ENCODE measurements around the gene CTNNB1.
A peak's percentile ranks its signal among the peaks of the same experiment; 100 is the strongest.

Gene CTNNB1

DNA sequence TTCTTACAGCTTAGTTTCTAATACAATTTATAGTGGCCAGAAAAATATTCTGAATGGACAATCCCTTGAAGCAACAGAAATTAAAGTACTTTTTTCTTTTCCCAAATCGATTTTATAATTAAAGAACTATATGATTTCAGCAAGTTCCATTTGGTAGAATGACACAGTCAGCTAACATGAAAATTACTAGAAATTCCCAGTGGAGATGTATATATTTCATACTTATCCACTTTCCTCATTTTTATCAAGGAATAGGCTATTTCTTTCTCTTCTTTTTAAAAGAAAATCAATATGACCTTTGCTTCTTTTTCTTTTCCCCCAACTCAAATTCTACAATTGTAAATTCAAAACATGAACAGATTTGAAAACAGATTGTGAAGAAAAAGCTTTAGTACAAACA, 6.4 kb upstream of the CTNNB1 start:
- DNase-seq (ENCODE audit: low read depth in 2 of 2), result no peak

GRCh38 chr3:41193794-41194539, 5.3 kb upstream of the CTNNB1 start:
- no peak for DNase-seq (ENCODE audit: low read depth in 2 of 2)

DNA sequence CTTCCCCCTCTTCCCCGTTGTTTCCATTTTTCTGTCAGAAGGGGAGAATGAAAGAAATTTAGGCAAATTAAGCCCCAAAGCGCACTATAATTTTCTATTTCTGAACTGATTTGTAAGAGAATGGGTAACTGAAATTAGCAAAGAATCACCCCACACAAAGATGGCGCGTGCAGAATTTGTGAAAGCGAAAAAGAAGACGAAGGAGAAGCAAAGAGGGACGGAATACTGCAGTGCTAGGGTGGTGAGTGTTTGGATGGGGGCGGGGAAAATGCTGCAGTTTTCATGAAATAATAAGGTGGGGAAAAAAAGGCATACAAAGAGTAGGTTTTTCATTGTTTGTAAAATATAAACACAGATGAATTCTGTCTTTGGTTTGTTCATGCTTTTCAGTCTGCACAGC, 4.6 kb upstream of the CTNNB1 start:
- DNase-seq (ENCODE audit: low read depth in 2 of 2), result no peak

GRCh38 chr3:41195946-41196345, 3.4 kb upstream of the CTNNB1 start:
- DNase-seq (ENCODE audit: low read depth in 2 of 2), result no peak

GRCh38 chr3:41196499-41197410, 2.5 kb upstream of the CTNNB1 start:
- DNase-seq (ENCODE audit: low read depth in 2 of 2), result no peak

GRCh38 chr3:41198046-41198445, 1.3 kb upstream of the CTNNB1 start:
- no peak for DNase-seq (ENCODE audit: low read depth in 2 of 2)

DNA sequence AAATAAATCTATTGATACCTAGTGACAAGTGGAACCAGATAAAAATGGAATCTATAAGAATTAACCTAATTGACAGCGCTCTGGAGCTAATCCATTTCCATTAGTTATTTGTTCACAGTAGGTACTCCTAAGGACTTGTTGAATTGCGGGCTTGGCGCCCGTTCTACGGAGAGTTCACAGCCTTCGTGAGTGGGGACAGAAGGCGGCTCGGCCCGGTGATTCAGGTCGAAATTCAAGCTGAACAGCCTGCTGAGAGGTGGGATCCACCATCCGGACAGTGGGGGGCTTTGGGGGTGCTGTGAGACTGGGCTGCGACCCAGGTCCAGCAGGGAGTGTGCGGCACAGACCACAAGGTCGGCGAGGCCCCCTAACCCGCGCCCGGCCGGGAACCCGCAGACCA, 779 bp upstream of the CTNNB1 start:
- no peak for DNase-seq (ENCODE audit: low read depth in 2 of 2)

GRCh38 chr3:41199866-41200668, 762 bp downstream of the CTNNB1 start:
- peak in 1 of 2 donors; percentile 10 for DNase-seq (ENCODE audit: low read depth in 2 of 2)

DNA sequence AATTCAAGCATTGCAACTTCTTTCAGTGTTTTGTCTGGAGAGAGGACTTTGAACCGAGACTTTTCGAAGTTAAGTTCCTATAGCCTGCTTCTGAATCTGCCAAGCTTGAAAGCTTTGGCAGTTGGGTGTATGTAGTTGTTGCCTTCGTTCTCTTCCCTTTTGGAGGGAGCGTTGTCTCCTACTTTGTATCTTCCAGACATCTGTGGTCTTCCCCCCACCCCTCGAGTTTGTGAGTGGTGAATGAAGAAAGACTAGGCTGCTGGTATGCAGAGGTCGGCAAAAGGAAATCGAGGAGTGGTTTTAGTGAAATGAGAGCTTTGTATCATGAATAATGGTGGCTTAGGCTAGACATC, 1.3 kb downstream of the CTNNB1 start:
- no peak for DNase-seq (ENCODE audit: low read depth in 2 of 2)

DNA sequence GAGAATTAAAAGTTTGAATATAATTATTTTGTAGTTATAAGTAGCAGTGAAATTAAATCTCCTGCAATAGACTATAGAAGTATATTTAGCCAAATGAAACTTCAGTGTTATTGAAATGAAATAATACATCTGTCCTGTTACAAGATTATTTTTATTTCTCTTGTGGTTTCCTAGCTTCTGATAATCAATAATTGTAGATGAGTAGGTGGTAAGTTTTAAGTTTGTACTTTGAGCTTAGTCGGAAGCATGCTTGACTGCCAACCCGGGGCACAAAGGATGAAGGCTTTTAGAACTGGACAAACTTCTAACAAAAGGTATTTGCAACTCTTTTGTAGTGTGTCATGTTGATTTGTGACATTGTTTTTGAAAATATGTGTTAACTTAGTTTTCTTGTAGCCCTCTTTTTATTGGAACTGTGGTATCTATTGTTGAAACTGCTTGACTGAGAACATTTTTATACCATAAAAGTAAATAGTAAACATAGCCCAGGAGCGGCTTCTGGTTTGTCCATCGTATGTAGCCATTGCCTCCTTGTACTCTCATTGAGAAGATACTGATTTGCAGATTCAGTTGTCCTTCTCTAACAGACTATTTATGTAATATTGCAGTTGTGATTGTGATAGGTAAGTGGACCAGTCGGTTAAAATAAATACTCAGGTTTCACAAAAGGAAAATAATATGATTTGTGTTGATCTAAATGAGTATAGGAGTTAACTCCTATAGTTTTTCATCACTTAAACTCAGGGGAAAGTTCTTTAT, 2.9 kb downstream of the CTNNB1 start:
- DNase-seq (ENCODE audit: low read depth in 2 of 2), result no peak

DNA sequence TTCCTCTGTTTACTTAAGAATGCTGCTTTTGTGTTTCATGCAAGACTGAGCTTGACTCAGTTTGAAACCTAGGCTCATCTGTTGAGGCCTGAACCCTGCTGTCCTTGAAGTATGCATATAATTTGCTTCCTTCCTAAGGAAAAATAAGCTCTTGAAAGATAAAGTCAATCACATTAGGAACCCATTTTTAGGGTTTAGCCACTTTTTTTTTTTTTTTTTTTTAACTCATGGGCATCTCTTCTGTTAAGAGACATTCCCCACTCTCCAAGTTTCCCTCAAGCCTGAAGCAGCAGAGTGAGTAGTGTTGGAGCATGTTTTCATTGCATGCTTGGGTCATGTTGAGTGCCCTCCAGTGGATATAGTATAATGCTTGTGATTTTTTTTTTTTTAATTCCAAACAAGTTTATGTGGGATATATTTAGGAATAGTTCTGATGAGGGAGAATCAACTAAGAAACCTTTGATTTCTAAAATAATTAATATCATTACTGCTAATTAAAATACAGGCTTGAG, 3.6 kb downstream of the CTNNB1 start:
- no peak for DNase-seq (ENCODE audit: low read depth in 2 of 2)

GRCh38 chr3:41204369-41204768, 5.1 kb downstream of the CTNNB1 start:
- no peak for DNase-seq (ENCODE audit: low read depth in 2 of 2)

DNA sequence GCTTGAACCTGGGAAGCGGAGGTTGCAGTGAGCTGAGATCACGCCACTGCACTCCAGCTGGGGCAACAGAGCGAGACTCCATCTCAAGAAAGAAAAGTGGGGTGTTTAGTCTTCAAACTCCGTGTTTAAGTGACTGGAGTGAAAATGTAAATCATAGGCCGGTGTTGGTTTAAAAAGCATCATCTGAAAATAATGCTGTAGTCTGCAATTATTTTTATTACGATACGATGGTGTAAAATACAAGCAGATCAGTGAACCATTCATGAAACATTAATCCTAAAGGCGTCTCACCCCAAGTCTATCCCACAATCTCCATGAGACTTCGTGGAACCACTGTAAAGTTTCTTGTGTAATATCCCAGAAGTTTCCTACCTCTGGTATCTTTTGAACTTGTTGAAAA, 6.3 kb downstream of the CTNNB1 start:
- DNase-seq (ENCODE audit: low read depth in 2 of 2), result no peak

GRCh38 chr3:41207355-41207754, 8.1 kb downstream of the CTNNB1 start:
- DNase-seq (ENCODE audit: low read depth in 2 of 2), result no peak

DNA sequence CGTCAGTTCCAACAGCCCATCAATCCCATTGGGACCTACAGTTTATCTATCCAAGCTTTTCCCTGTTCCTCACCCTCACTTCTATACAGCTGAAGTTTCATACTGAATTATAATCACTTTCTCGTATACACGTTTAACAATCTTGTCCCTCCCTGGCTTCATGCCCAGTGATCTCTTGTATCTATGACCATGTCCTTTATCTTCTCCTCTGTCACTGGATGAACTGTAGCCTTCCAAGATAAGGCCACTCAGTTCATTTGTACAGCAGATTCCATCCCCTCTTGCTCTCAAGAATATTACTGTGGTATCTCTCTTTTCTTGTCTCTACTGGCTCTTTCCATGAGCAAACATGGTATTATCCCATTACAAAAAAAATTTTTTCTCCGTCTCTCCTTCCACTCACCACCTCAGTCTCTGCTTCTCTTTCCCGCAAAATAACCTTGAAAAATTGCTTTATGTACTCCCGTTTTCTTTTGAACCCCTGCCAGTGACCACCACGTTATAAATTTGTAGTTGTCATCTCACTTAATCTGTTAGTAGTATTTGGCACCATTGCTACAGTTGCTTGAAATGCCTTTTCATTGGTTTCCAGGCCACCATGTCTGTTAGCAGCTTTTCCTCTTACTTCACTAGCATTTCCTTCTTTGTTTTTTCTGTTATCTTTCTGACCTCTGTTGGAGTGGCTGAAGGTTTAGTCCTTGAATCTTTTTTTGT, 9.4 kb downstream of the CTNNB1 start:
- DNase-seq (ENCODE audit: low read depth in 2 of 2), result no peak

DNA sequence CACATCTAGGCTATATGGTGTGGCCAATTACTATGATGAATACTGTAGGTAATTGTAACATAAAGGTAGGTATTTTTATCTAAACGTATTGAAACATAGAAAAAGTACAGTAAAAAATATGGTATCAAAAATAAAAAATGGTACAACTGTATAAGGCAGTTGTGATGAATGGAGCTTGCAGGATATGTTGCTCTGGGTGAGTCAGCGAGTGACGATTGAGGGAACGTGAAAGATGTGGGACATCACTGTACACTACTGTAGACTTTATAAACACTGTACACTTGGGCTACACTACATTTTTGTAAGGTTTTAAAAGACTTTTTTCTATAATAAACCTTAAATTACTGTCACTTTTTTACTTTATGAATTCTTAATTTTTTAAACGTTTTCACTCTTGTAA, 10.3 kb downstream of the CTNNB1 start:
- no peak for DNase-seq (ENCODE audit: low read depth in 2 of 2)

GRCh38 chr3:41210966-41211365, 11.7 kb downstream of the CTNNB1 start:
- DNase-seq (ENCODE audit: low read depth in 2 of 2), result no peak

DNA sequence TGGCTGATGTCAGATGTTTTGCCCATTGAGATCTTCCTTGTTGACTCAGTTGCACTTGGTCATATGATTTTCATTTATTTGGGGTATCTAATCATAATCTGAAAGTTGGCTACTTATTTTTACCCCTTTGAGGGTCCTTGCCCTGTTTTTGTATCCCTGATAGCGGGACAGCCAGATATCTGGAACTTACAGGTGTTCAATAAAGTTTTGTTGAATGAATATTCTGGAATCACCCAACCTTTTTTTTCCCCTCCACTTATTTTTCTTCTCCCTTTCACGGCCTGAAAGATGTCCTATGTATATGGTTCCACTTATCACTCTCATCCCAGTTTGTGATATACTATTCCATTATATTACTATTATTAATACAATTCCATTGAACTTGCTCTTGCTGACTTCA, 12.8 kb downstream of the CTNNB1 start:
- no peak for DNase-seq (ENCODE audit: low read depth in 2 of 2)

DNA sequence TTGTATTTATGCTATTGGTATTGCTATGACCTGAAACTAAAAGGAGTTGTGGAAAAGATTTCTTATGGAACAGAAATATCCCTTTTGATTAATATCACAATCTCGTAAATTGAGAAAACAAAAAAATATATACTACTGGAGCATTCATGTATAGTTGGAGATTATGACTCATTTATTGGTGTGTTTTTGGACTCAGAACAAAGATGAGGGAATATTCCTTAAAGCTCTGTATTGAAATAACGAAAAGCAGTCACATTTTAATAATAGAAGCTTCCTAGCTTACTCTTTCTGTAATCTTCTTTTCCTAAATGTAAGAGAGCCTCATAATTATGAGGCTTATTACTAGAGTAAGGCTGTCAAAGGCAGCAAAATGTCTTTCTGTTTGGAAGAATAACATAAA, 14.3 kb downstream of the CTNNB1 start:
- no peak for DNase-seq (ENCODE audit: low read depth in 2 of 2)

DNA sequence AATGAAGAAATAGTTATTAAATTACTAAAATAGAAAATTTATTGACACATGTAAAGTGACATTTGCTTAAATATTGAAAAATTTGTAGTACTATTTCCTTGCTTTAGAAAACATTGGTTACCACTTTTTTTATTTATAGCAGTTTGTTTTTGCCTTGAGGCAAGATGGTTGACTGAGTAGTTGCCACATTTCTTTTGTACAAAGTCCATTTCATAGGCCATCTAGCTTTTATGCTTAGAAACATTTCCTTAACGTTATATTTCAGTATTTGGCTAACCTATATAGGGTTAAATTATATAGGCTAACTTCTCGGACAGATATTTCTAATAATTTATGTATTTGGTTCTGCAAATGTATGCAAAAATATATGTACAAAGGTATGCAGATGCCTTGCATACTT, 17.1 kb downstream of the CTNNB1 start:
- DNase-seq (ENCODE audit: low read depth in 2 of 2), result no peak

GRCh38 chr3:41216993-41217392, 17.7 kb downstream of the CTNNB1 start:
- no peak for DNase-seq (ENCODE audit: low read depth in 2 of 2)
